Measurements from ENCODE around the gene HECTD4.

HECTD4 gene

GRCh38 chr12:112175361-112176155 lies 206.7 kb downstream of the HECTD4 start:
- Mint-ChIP-seq H3K4me1 (no peaks in the 10 kb centered on the region), H3K9me3 (no peaks in the 10 kb centered on the region), H3K27me3 (ENCODE audit: low read depth) (no peaks in the 10 kb centered on the region), H3K27ac (no peak overlapping the region), H3K36me3 (ENCODE audit: low read depth) (peaks cover 49% of the 10 kb centered on the region), H3K4me3 (no peak overlapping the region)
- no peak for TF ChIP-seq CTCF (IDR thresholded peaks at IDR 0.05; ENCODE audit: unreplicated experiment in 3 of 3)

- TF ChIP-seq CTCF (IDR thresholded peaks at IDR 0.05; ENCODE audit: unreplicated experiment in 3 of 3), result no peak
- Mint-ChIP-seq H3K4me1 (no peaks in the 10 kb centered on the region), H3K9me3 (no peaks in the 10 kb centered on the region), H3K27ac (no peak overlapping the region), H3K27me3 (ENCODE audit: low read depth) (no peaks in the 10 kb centered on the region), H3K36me3 (ENCODE audit: low read depth) (peaks cover 39% of the 10 kb centered on the region), H3K4me3 (no peak overlapping the region)
Observed at GRCh38 chr12:112172556-112173324, 209.5 kb downstream of the HECTD4 start.

GRCh38 chr12:112170971-112171596 lies 211.1 kb downstream of the HECTD4 start:
- Mint-ChIP-seq H3K36me3 (ENCODE audit: low read depth) (peaks cover 30% of the 10 kb centered on the region), H3K27me3 (ENCODE audit: low read depth) (no peaks in the 10 kb centered on the region), H3K27ac (no peak overlapping the region), H3K9me3 (no peaks in the 10 kb centered on the region), H3K4me3 (no peak overlapping the region), H3K4me1 (no peaks in the 10 kb centered on the region)
- TF ChIP-seq CTCF (IDR thresholded peaks at IDR 0.05; ENCODE audit: unreplicated experiment in 3 of 3), result no peak

DNA sequence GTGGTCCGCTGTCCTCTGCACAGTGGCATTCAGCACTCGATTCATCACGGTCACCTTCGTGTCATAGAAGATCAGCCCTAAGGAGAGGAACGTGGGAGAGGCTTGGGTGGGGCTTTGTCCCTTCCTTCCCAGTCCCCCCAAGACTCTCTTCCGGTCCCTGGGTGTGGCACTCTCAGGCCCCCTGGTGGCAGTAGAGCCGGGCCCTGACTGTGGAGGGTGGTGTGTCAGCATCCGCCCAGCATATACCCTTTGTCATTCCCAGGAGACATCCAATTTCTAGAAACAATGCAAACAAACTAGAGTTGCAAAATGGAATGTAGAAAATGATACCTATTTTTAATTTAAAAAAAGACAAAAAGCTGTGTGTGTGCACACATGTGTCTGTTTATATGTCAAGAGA lies 211.9 kb downstream of the HECTD4 start:
- Mint-ChIP-seq H3K4me3 (no peak overlapping the region), H3K4me1 (no peaks in the 10 kb centered on the region), H3K27ac (no peak overlapping the region), H3K36me3 (ENCODE audit: low read depth) (peaks cover 23% of the 10 kb centered on the region), H3K27me3 (ENCODE audit: low read depth) (no peaks in the 10 kb centered on the region), H3K9me3 (no peaks in the 10 kb centered on the region)
- peak in 1 of 3 experiments; percentile 15 for TF ChIP-seq CTCF (IDR thresholded peaks at IDR 0.05; ENCODE audit: unreplicated experiment in 3 of 3)

DNA sequence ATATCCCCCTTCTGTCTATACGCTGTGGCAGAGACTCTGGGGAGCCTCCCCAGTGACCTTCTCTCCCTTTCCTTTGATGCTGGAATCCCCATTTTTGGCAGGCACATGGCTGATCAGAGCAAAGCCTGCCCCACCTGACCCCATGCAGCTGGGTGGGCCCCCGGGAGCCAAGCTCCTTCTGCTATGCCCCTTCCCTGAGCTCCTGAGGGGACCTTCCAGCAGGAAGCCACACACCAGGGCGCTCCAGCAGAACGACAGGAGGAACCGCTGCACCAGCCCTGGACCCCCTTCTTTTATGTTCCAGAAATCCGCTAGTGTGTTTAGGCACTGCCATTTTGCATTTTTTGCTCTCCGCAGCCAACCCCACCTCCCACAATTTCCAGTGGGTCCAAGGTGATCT lies 212.3 kb downstream of the HECTD4 start:
- no peaks in the 10 kb centered on the region for H3K27me3 Mint-ChIP-seq (ENCODE audit: low read depth)
- H3K9me3 Mint-ChIP-seq, result no peaks in the 10 kb centered on the region
- no peaks in the 10 kb centered on the region for H3K4me1 Mint-ChIP-seq

More for the DNA sequence above, 212.3 kb downstream of the HECTD4 start:
- H3K4me3 Mint-ChIP-seq, result no peak overlapping the region
- no peak for TF ChIP-seq CTCF (IDR thresholded peaks at IDR 0.05; ENCODE audit: unreplicated experiment in 3 of 3)
- no peak overlapping the region for H3K27ac Mint-ChIP-seq
- H3K36me3 Mint-ChIP-seq (ENCODE audit: low read depth), result peaks cover 19% of the 10 kb centered on the region

Data from nephron (organoid).